ENCODE measurements around the gene MALT1.

MALT1 gene

GRCh38 chr18:58691256-58691655 is 20.0 kb downstream of the MALT1 start:
- DNase-seq (ENCODE audit: low read depth in 2 of 2) = no peak

GRCh38 chr18:58692422-58693185 is 21.3 kb downstream of the MALT1 start:
- DNase-seq (ENCODE audit: low read depth in 2 of 2) = no peak

GRCh38 chr18:58694221-58694620 is 23.0 kb downstream of the MALT1 start:
- DNase-seq (ENCODE audit: low read depth in 2 of 2) = no peak

- no peak for DNase-seq (ENCODE audit: low read depth in 2 of 2)
Measured at GRCh38 chr18:58694720-58695468, 23.6 kb downstream of the MALT1 start.

- DNase-seq (ENCODE audit: low read depth in 2 of 2) = no peak
Measured at GRCh38 chr18:58695772-58696171, 24.5 kb downstream of the MALT1 start.

GRCh38 chr18:58697146-58697545 is 25.9 kb downstream of the MALT1 start:
- no peak for DNase-seq (ENCODE audit: low read depth in 2 of 2)

GRCh38 chr18:58698701-58699193 is 27.5 kb downstream of the MALT1 start:
- no peak for DNase-seq (ENCODE audit: low read depth in 2 of 2)

GRCh38 chr18:58699551-58699950 is 28.3 kb downstream of the MALT1 start:
- DNase-seq (ENCODE audit: low read depth in 2 of 2) = no peak

- no peak for DNase-seq (ENCODE audit: low read depth in 2 of 2)
Measured at GRCh38 chr18:58700209-58700608, 28.9 kb downstream of the MALT1 start.

GRCh38 chr18:58712930-58713329 is 41.7 kb downstream of the MALT1 start:
- DNase-seq (ENCODE audit: low read depth in 2 of 2) = no peak

GRCh38 chr18:58714259-58714658 is 43.0 kb downstream of the MALT1 start:
- DNase-seq (ENCODE audit: low read depth in 2 of 2) = no peak

GRCh38 chr18:58714821-58715220 is 43.6 kb downstream of the MALT1 start:
- no peak for DNase-seq (ENCODE audit: low read depth in 2 of 2)

- DNase-seq (ENCODE audit: low read depth in 2 of 2) = no peak
Measured at GRCh38 chr18:58715540-58715939, 44.3 kb downstream of the MALT1 start.

GRCh38 chr18:58716060-58716756 is 44.9 kb downstream of the MALT1 start:
- no peak for DNase-seq (ENCODE audit: low read depth in 2 of 2)

GRCh38 chr18:58721566-58722239 is 50.4 kb downstream of the MALT1 start:
- no peak for DNase-seq (ENCODE audit: low read depth in 2 of 2)

GRCh38 chr18:58723810-58724602 is 52.7 kb downstream of the MALT1 start:
- no peak for DNase-seq (ENCODE audit: low read depth in 2 of 2)

GRCh38 chr18:58726671-58727070 is 55.4 kb downstream of the MALT1 start:
- no peak for DNase-seq (ENCODE audit: low read depth in 2 of 2)

- DNase-seq (ENCODE audit: low read depth in 2 of 2) = no peak
Measured at GRCh38 chr18:58727776-58728500, 56.7 kb downstream of the MALT1 start.

GRCh38 chr18:58728719-58729118 is 57.5 kb downstream of the MALT1 start:
- no peak for DNase-seq (ENCODE audit: low read depth in 2 of 2)

GRCh38 chr18:58730618-58731017 is 59.4 kb downstream of the MALT1 start:
- DNase-seq (ENCODE audit: low read depth in 2 of 2) = no peak

Data from stimulated activated CD4-positive, alpha-beta T cell treated with anti-CD3 and anti-CD28 coated beads, Interleukin-1b, Interleukin-23, amount 100 ng/mL, for 4 hours (primary cell).